HepG2 (cell line): ENCODE results near the gene GRHPR. TPM values are rescaled to one million over a fixed set of nuclear protein-coding genes. Genes with fewer than 3 reads are reported as not detected.
A peak's percentile ranks its signal among the peaks of the same experiment; 100 is the strongest.

Experiments used
- ARHGAP35 ChIP-seq: sonication (generic); formaldehyde crosslinking; IDR thresholded peaks from 2 replicates; pipeline ENCODE4 v1.9.0; 2022; ENCODE audit warnings: mild to moderate bottlenecking, inconsistent platforms, moderate library complexity, missing genetic modification reagents, borderline replicate concordance
- ATF7-NPFF ChIP-seq: sonication (generic); formaldehyde crosslinking; IDR thresholded peaks from 2 replicates; pipeline ENCODE4 v1.8.1; 2023; ENCODE audit warnings: mild to moderate bottlenecking, low read depth, missing genetic modification reagents, moderate library complexity
- CEBPB ChIP-seq: IDR thresholded peaks from 2 replicates; pipeline ENCODE4 v1.6.1; 2011; ENCODE audit warnings: low read depth, low read length, improper control_type of control experiment, borderline replicate concordance
- HOMEZ ChIP-seq: IDR thresholded peaks from 2 replicates; pipeline ENCODE4 v1.6.1; 2016; ENCODE audit warnings: low read depth
- LBX2 ChIP-seq: sonication (generic); formaldehyde crosslinking; IDR thresholded peaks from 2 replicates; pipeline ENCODE4 v1.5.0; 2020; ENCODE audit warnings: missing genetic modification reagents, mild to moderate bottlenecking, borderline replicate concordance
- SKIL ChIP-seq: sonication (generic); formaldehyde crosslinking; IDR thresholded peaks from 2 replicates; pipeline ENCODE4 v1.8.0; 2022; ENCODE audit warnings: missing genetic modification reagents, mild to moderate bottlenecking, moderate library complexity, borderline replicate concordance
- SMAD9 ChIP-seq: sonication (generic); formaldehyde crosslinking; IDR thresholded peaks from 2 replicates; pipeline ENCODE4 v1.5.1; 2020; ENCODE audit warnings: mild to moderate bottlenecking, missing genetic modification reagents
- TBX3 ChIP-seq: fragments of 450-650 bp; IDR thresholded peaks from 2 replicates; pipeline ENCODE4 v1.6.1; 2017; ENCODE audit warnings: antibody characterized with exemption, mild to moderate bottlenecking, inconsistent platforms, borderline replicate concordance
- TFAP4 ChIP-seq: sonication (generic); IDR thresholded peaks from 2 replicates; pipeline ENCODE4 v1.6.1; 2016; ENCODE audit warnings: low read depth, borderline replicate concordance
- THRA ChIP-seq: sonication (generic); formaldehyde crosslinking; IDR thresholded peaks from 2 replicates; pipeline ENCODE4 v1.4.0; 2020; ENCODE audit warnings: missing genetic modification reagents, borderline replicate concordance
- ZNF12 ChIP-seq: sonication (generic); formaldehyde crosslinking; IDR thresholded peaks from 2 replicates; pipeline ENCODE4 v1.5.0; 2020; ENCODE audit warnings: missing genetic modification reagents
- ZNF441 ChIP-seq: sonication (generic); formaldehyde crosslinking; IDR thresholded peaks from 2 replicates; pipeline ENCODE4 v1.7.0; 2021; ENCODE audit warnings: missing genetic modification reagents, borderline replicate concordance
- ZNF468 ChIP-seq: sonication (generic); formaldehyde crosslinking; IDR thresholded peaks from 2 replicates; pipeline ENCODE4 v1.8.0; 2022; ENCODE audit warnings: mild to moderate bottlenecking, moderate library complexity, missing genetic modification reagents
- ZNF570 ChIP-seq: sonication (generic); formaldehyde crosslinking; IDR thresholded peaks from 2 replicates; pipeline ENCODE4 v1.4.0; 2020; ENCODE audit warnings: mild to moderate bottlenecking, missing genetic modification reagents, borderline replicate concordance
- ZNF652 ChIP-seq: IDR thresholded peaks from 2 replicates; pipeline ENCODE4 v1.6.1; 2016; ENCODE audit warnings: low read depth, borderline replicate concordance
- ZNF724P ChIP-seq: sonication (generic); formaldehyde crosslinking; IDR thresholded peaks from 2 replicates; pipeline ENCODE4 v1.8.0; 2022; ENCODE audit warnings: missing genetic modification reagents, borderline replicate concordance
- polyA plus RNA-seq, 8 experiments: library from polyadenylated mRNA; depleted of rRNA in 3 of 8; stranded (reverse) in 7 of 8; unstranded in 1 of 8; fragments of >200 nt; fragmentation: Illumina TruSeq in 4 of 8; extraction: Trizol in 4 of 8; gene quantifications; 2 replicates each; pipeline versions ENCODE4 v1.2.1 to v1.2.3, GENCODE V29; 2011 to 2016; ENCODE audit warnings: low read depth in 4 of 8, missing spikeins in 1 of 8, mixed read lengths in 1 of 8; ENCODE audit not compliant: insufficient read depth in 1 of 8
- total RNA-seq, 5 experiments: library from RNA; depleted of rRNA; stranded (reverse); fragments of >200 nt; fragmentation: Illumina TruSeq; extraction: Trizol; gene quantifications; 2 replicates each; pipeline ENCODE4 v1.2.3, GENCODE V29; 2016; ENCODE audit warnings: low read depth in 1 of 5
- TF ChIP-seq, protein P1 (sequence below): sonication (generic); formaldehyde crosslinking; IDR thresholded peaks from 2 replicates; pipeline ENCODE4 v1.4.0; 2020; ENCODE audit warnings: missing genetic modification reagents, borderline replicate concordance
- TF ChIP-seq, protein P2 (sequence below): sonication (generic); formaldehyde crosslinking; IDR thresholded peaks from 2 replicates; pipeline ENCODE4 v1.4.0; 2020; ENCODE audit warnings: missing genetic modification reagents

The GRHPR gene
- total and polyA plus RNA-seq, 2 of the 13 experiments (the other 11 are each of a cell fraction or from before 2014, with no cell fraction given): 113 to 115 TPM

- 0 out of 2 replicates have a peak, but pooled peaks have one; percentile 27 for TF ChIP-seq SKIL (CRISPR knock-in tag)
- TF ChIP-seq, protein P1, sequence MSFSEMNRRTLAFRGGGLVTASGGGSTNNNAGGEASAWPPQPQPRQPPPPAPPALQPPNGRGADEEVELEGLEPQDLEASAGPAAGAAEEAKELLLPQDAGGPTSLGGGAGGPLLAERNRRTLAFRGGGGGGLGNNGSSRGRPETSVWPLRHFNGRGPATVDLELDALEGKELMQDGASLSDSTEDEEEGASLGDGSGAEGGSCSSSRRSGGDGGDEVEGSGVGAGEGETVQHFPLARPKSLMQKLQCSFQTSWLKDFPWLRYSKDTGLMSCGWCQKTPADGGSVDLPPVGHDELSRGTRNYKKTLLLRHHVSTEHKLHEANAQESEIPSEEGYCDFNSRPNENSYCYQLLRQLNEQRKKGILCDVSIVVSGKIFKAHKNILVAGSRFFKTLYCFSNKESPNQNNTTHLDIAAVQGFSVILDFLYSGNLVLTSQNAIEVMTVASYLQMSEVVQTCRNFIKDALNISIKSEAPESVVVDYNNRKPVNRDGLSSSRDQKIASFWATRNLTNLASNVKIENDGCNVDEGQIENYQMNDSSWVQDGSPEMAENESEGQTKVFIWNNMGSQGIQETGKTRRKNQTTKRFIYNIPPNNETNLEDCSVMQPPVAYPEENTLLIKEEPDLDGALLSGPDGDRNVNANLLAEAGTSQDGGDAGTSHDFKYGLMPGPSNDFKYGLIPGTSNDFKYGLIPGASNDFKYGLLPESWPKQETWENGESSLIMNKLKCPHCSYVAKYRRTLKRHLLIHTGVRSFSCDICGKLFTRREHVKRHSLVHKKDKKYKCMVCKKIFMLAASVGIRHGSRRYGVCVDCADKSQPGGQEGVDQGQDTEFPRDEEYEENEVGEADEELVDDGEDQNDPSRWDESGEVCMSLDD: no peak
- TF ChIP-seq ZNF652 (CRISPR knock-in tag): no peak
- TF ChIP-seq ARHGAP35 (CRISPR knock-in tag): no peak
- TF ChIP-seq ZNF441 (CRISPR knock-in tag): no peak
- no peak for TF ChIP-seq ATF7-NPFF (CRISPR knock-in tag)
- TF ChIP-seq TFAP4: no peak
- peak; percentile 64; the same call in 1 of the 2 replicates for TF ChIP-seq LBX2 (CRISPR knock-in tag)
- no peak for TF ChIP-seq ZNF468 (CRISPR knock-in tag)
- no peak for TF ChIP-seq SMAD9 (CRISPR knock-in tag)
- TF ChIP-seq, protein P2, sequence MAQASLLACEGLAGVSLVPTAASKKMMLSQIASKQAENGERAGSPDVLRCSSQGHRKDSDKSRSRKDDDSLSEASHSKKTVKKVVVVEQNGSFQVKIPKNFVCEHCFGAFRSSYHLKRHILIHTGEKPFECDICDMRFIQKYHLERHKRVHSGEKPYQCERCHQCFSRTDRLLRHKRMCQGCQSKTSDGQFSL (CRISPR knock-in tag): no peak
- TF ChIP-seq TBX3: no peak
- no peak for TF ChIP-seq ZNF12
- no peak for TF ChIP-seq HOMEZ
- TF ChIP-seq ZNF724P (CRISPR knock-in tag): no peak
- TF ChIP-seq ZNF570: no peak
- no peak for TF ChIP-seq THRA (CRISPR knock-in tag)
- TF ChIP-seq CEBPB: no peak
These were observed 42.1 kb downstream of the GRHPR start (continued) for GRCh38 chr9:37464426-37465248.
